Right lobe of liver (tissue), 6 donors: ENCODE measurements around the gene INPP4A. TPM values are rescaled to one million over a fixed set of nuclear protein-coding genes. Genes with fewer than 3 reads are reported as not detected.

Experiments used
- ATAC-seq, 4 donors: fragments of 200-7000 bp; cut with Tn5 transposase; one replicate each; pipeline ENCODE4 v1.9.1; 2020; ENCODE audit warnings: mild to moderate bottlenecking in 4 of 4, moderate library complexity in 4 of 4
- DNase-seq, 3 donors: peaks; one replicate each; pipeline ENCODE4 v3.0.0-alpha.2; 2020
- H3K27ac ChIP-seq, 3 donors: fragments of 200-600 bp; one replicate each; pipeline ENCODE4 v1.8.0; 2022
- H3K27me3 ChIP-seq, 2 donors: fragments of 200-600 bp; one replicate each; pipeline ENCODE4 v1.8.0; 2022
- H3K36me3 ChIP-seq, 4 donors: fragments of 200-600 bp; sonication (generic) in 1 of 4; one replicate each; pipeline versions ENCODE4 v1.5.1 to v1.8.0; 2017 to 2022; ENCODE audit warnings: control low read depth in 1 of 4
- H3K4me1 ChIP-seq, 4 donors: fragments of 200-600 bp; sonication (generic) in 1 of 4; one replicate each; pipeline versions ENCODE4 v1.5.1 to v1.8.0; 2017 to 2022; ENCODE audit warnings: control low read depth in 1 of 4
- H3K4me3 ChIP-seq, 3 donors: fragments of 200-600 bp; one replicate each; pipeline ENCODE4 v1.8.0; 2022
- H3K9me3 ChIP-seq, 4 donors: fragments of 200-600 bp; sonication (generic) in 1 of 4; one replicate each; pipeline versions ENCODE4 v1.5.1 to v1.8.0; 2017 to 2022; ENCODE audit warnings: control low read depth in 1 of 4
- POLR2A ChIP-seq: fragments of 450-650 bp; IDR thresholded peaks from one replicate; pipeline ENCODE4 v1.6.1; 2017; ENCODE audit warnings: antibody characterized with exemption, mild to moderate bottlenecking
- WGBS: methylation state at CpG from one replicate; pipeline ENCODE4 v1.1.6; 2018; ENCODE audit warnings: low coverage, low lambda C conversion rate; ENCODE audit not compliant: insufficient coverage; ENCODE audit errors: missing lambda C conversion rate; 5-methylcytosine and 5-hydroxymethylcytosine counted together
- intact Hi-C, 2 donors: fragments of 100-400 bp; cut with DNase I; formaldehyde crosslinking; loops; one replicate each; pipeline versions ENCODE4 v1.11.2 to v1.14.1; 2022
- total RNA-seq, 6 experiments: library from RNA; depleted of rRNA in 2 of 6; stranded (reverse); fragments of >200 nt in 2 of 6; fragmentation: NEBNext Ultra II Directional in 3 of 6; extraction: Animal tissue kit (Norgen Biotek cat#: 25700) in 3 of 6; gene quantifications; one replicate each; pipeline versions ENCODE4 v1.1.0 to v1.2.4, GENCODE V29; 2016 to 2023
- TF ChIP-seq, protein P1 (sequence below), 4 donors: fragments of 200-600 bp in 3 of 4; fragments of 450-650 bp in 1 of 4; IDR thresholded peaks; one replicate each; pipeline versions ENCODE4 v1.5.1 to v1.8.0; 2016 to 2022; ENCODE audit warnings: antibody characterized with exemption in 4 of 4, mild to moderate bottlenecking in 2 of 4
- donor health status: DM: no; HTN: yes; CAD: no.
- donor health status: DM: no; HTN: no; CAD: no.
- donor health status: DM: no; HTN: no; CAD: no.
- donor health status: DM: no; HTN: yes; CAD: no.
- donor health status: DM: no; HTN: yes; CAD: no.

Gene INPP4A
- total RNA-seq, 6 experiments from 2014 or later: 6.5 to 10.4 (median 8.0) TPM

DNA sequence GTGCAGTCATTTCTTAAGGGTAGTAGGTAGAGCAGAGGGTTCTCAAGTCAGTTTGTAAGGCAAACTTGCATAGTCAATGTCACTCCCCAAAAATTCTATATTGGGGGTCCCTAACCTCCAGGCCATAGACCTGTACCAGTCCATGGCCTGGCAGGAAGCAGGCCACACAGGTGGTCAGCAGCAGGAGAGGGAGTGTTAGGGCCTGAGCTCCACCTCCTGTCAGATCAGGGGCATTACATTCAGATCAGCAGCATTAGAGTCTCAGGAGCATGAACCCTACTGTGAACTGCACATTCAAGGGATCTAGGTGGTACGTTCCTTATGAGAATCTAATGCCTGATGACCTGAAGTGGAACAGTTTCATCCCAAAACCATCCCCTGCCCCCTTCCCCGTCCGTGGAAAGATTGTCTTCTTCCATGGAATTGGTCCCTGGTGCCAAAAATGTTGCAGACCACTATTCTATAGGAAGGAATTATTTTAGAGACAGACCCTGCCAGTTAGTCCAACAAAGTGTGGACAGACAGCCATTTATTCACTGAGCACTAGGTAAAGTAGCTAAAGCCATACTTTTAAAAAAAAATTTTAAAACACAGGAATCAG is 157.0 kb downstream of the INPP4A start:
- intact Hi-C loops: no loop called here
- Histone ChIP-seq H3K9me3 (no peaks in the 10 kb centered on the region), H3K36me3 (peaks cover 0 to 47% (median 18%) of the 10 kb centered on the region in 4 donors), H3K27ac (no peak overlapping the region), H3K4me1 (peaks cover 0 to 4% (median 2%) of the 10 kb centered on the region in 4 donors), H3K27me3 (no peaks in the 10 kb centered on the region), H3K4me3 (no peak overlapping the region)
- TF ChIP-seq, protein P1, sequence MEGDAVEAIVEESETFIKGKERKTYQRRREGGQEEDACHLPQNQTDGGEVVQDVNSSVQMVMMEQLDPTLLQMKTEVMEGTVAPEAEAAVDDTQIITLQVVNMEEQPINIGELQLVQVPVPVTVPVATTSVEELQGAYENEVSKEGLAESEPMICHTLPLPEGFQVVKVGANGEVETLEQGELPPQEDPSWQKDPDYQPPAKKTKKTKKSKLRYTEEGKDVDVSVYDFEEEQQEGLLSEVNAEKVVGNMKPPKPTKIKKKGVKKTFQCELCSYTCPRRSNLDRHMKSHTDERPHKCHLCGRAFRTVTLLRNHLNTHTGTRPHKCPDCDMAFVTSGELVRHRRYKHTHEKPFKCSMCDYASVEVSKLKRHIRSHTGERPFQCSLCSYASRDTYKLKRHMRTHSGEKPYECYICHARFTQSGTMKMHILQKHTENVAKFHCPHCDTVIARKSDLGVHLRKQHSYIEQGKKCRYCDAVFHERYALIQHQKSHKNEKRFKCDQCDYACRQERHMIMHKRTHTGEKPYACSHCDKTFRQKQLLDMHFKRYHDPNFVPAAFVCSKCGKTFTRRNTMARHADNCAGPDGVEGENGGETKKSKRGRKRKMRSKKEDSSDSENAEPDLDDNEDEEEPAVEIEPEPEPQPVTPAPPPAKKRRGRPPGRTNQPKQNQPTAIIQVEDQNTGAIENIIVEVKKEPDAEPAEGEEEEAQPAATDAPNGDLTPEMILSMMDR (IDR thresholded peaks at IDR 0.05): peak; percentile 46 to 56 (median 52)
- TF ChIP-seq POLR2A: no peak
- 30% methylated on average over 2 of the region's 3 CpGs for WGBS
- DNase-seq (no peak), ATAC-seq (peak; percentile 79 to 95 (median 87))

DNA sequence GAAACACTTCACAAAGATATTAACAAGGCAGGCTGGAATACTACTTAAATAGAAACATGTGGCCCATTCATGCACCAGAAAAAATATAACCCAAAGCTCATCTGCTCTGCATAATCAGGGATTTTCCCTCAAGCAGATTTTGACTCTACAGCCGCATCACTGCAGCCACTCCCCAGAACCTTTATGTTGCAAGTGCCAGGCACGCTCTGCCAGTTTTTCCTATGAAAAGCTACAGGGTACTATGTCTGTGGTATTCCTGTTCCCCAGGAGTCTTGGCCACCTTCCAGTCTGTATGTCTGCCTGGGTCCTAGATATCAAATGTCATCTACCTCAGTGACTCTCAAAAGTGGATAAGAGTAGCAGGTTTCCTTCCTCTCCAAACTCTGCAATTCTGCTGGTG is 159.9 kb downstream of the INPP4A start:
- TF ChIP-seq POLR2A: no peak
- TF ChIP-seq, protein P1 (IDR thresholded peaks at IDR 0.05): no peak
- Histone ChIP-seq H3K4me3 (no peak overlapping the region), H3K27ac (no peak overlapping the region), H3K4me1 (peaks cover 0 to 16% (median 7%) of the 10 kb centered on the region in 4 donors), H3K36me3 (peaks cover 0 to 36% (median 13%) of the 10 kb centered on the region in 4 donors), H3K9me3 (no peaks in the 10 kb centered on the region), H3K27me3 (no peaks in the 10 kb centered on the region)
- DNase-seq (no peak), ATAC-seq (no peak)
- intact Hi-C loops: no loop called here
- WGBS: 100% methylated on average over 2 of the region's 2 CpGs

GRCh38 chr2:98605076-98605475 is 160.4 kb downstream of the INPP4A start:
- Histone ChIP-seq H3K27me3 (no peaks in the 10 kb centered on the region), H3K4me3 (no peak overlapping the region), H3K4me1 (peaks cover 0 to 21% (median 10%) of the 10 kb centered on the region in 4 donors), H3K36me3 (peaks cover 0 to 32% (median 10%) of the 10 kb centered on the region in 4 donors), H3K9me3 (no peaks in the 10 kb centered on the region), H3K27ac (no peak overlapping the region)
- intact Hi-C loops: no loop called here
- WGBS: 77% methylated on average over 2 of the region's 3 CpGs
- TF ChIP-seq, protein P1 (IDR thresholded peaks at IDR 0.05): no peak
- no peak for TF ChIP-seq POLR2A
- no peak for ATAC-seq
- no peak for DNase-seq

GRCh38 chr2:98606431-98606830 is 161.8 kb downstream of the INPP4A start:
- TF ChIP-seq, protein P1 (IDR thresholded peaks at IDR 0.05): no peak
- no peak for TF ChIP-seq POLR2A
- ATAC-seq (no peak), DNase-seq (no peak)
- H3K4me3 ChIP-seq: no peak overlapping the region
- no peaks in the 10 kb centered on the region for H3K27me3 ChIP-seq
- intact Hi-C loops: no loop called here
- 90% methylated on average over 7 of the region's 7 CpGs for WGBS
- H3K4me1 ChIP-seq: peaks cover 0 to 34% (median 14%) of the 10 kb centered on the region in 4 donors
- peaks cover 0 to 32% (median 9%) of the 10 kb centered on the region in 4 donors for H3K36me3 ChIP-seq
- H3K9me3 ChIP-seq: no peaks in the 10 kb centered on the region
- H3K27ac ChIP-seq: no peak overlapping the region
